GM23338 (cell line): ENCODE results near the gene ATXN7.

ENCODE experiments used
- EZH2 ChIP-seq: fragments of 200-600 bp; sonication (generic); IDR thresholded peaks from one replicate; pipeline ENCODE4 v1.8.0; 2017; ENCODE audit warnings: antibody characterized with exemption, mild to moderate bottlenecking, low read depth; ENCODE audit not compliant: unreplicated experiment
- REST ChIP-seq: IDR thresholded peaks from one replicate; pipeline ENCODE4 v1.6.1; 2018; ENCODE audit warnings: antibody characterized with exemption; ENCODE audit not compliant: unreplicated experiment
- ZNF114 ChIP-seq: fragments of 250-450 bp; sonication (Bioruptor Pico); IDR thresholded peaks from 2 replicates; pipeline ENCODE4 v1.5.0; 2020; ENCODE audit warnings: mild to moderate bottlenecking, moderate library complexity
- TF ChIP-seq, protein P1 (sequence below), 2 experiments: fragments of 200-600 bp in 1 of 2; sonication (generic) in 1 of 2; conservative IDR thresholded peaks; 2 replicates each; pipeline versions ENCODE4 v1.5.1 to v1.6.1; 2016 to 2017; ENCODE audit warnings: antibody characterized with exemption in 2 of 2, low read depth in 2 of 2, mild to moderate bottlenecking in 2 of 2, moderate library complexity in 1 of 2
- TF ChIP-seq, protein P2 (sequence below): fragments of 250-450 bp; sonication (Bioruptor Pico); IDR thresholded peaks from 2 replicates; pipeline ENCODE4 v1.5.0; 2020; ENCODE audit warnings: mild to moderate bottlenecking, moderate library complexity

GRCh38 chr3:63990204-63990603 lies 126.5 kb downstream of the ATXN7 start:
- TF ChIP-seq EZH2, result no peak
- TF ChIP-seq, protein P1, sequence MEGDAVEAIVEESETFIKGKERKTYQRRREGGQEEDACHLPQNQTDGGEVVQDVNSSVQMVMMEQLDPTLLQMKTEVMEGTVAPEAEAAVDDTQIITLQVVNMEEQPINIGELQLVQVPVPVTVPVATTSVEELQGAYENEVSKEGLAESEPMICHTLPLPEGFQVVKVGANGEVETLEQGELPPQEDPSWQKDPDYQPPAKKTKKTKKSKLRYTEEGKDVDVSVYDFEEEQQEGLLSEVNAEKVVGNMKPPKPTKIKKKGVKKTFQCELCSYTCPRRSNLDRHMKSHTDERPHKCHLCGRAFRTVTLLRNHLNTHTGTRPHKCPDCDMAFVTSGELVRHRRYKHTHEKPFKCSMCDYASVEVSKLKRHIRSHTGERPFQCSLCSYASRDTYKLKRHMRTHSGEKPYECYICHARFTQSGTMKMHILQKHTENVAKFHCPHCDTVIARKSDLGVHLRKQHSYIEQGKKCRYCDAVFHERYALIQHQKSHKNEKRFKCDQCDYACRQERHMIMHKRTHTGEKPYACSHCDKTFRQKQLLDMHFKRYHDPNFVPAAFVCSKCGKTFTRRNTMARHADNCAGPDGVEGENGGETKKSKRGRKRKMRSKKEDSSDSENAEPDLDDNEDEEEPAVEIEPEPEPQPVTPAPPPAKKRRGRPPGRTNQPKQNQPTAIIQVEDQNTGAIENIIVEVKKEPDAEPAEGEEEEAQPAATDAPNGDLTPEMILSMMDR (conservative IDR thresholded peaks at IDR 0.05; ENCODE audit: low read depth in 2 of 2), result no peak
- TF ChIP-seq, protein P2, sequence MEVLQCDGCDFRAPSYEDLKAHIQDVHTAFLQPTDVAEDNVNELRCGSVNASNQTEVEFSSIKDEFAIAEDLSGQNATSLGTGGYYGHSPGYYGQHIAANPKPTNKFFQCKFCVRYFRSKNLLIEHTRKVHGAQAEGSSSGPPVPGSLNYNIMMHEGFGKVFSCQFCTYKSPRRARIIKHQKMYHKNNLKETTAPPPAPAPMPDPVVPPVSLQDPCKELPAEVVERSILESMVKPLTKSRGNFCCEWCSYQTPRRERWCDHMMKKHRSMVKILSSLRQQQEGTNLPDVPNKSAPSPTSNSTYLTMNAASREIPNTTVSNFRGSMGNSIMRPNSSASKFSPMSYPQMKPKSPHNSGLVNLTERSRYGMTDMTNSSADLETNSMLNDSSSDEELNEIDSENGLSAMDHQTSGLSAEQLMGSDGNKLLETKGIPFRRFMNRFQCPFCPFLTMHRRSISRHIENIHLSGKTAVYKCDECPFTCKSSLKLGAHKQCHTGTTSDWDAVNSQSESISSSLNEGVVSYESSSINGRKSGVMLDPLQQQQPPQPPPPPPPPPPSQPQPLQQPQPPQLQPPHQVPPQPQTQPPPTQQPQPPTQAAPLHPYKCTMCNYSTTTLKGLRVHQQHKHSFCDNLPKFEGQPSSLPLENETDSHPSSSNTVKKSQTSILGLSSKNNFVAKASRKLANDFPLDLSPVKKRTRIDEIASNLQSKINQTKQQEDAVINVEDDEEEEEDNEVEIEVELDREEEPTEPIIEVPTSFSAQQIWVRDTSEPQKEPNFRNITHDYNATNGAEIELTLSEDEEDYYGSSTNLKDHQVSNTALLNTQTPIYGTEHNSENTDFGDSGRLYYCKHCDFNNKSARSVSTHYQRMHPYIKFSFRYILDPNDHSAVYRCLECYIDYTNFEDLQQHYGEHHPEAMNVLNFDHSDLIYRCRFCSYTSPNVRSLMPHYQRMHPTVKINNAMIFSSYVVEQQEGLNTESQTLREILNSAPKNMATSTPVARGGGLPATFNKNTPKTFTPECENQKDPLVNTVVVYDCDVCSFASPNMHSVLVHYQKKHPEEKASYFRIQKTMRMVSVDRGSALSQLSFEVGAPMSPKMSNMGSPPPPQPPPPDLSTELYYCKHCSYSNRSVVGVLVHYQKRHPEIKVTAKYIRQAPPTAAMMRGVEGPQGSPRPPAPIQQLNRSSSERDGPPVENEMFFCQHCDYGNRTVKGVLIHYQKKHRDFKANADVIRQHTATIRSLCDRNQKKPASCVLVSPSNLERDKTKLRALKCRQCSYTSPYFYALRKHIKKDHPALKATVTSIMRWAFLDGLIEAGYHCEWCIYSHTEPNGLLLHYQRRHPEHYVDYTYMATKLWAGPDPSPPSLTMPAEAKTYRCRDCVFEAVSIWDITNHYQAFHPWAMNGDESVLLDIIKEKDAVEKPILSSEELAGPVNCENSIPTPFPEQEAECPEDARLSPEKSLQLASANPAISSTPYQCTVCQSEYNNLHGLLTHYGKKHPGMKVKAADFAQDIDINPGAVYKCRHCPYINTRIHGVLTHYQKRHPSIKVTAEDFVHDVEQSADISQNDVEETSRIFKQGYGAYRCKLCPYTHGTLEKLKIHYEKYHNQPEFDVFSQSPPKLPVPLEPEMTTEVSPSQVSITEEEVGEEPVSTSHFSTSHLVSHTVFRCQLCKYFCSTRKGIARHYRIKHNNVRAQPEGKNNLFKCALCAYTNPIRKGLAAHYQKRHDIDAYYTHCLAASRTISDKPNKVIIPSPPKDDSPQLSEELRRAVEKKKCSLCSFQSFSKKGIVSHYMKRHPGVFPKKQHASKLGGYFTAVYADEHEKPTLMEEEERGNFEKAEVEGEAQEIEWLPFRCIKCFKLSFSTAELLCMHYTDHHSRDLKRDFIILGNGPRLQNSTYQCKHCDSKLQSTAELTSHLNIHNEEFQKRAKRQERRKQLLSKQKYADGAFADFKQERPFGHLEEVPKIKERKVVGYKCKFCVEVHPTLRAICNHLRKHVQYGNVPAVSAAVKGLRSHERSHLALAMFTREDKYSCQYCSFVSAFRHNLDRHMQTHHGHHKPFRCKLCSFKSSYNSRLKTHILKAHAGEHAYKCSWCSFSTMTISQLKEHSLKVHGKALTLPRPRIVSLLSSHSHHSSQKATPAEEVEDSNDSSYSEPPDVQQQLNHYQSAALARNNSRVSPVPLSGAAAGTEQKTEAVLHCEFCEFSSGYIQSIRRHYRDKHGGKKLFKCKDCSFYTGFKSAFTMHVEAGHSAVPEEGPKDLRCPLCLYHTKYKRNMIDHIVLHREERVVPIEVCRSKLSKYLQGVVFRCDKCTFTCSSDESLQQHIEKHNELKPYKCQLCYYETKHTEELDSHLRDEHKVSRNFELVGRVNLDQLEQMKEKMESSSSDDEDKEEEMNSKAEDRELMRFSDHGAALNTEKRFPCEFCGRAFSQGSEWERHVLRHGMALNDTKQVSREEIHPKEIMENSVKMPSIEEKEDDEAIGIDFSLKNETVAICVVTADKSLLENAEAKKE (CRISPR knock-in tag), result no peak
- no peak for TF ChIP-seq REST
- TF ChIP-seq ZNF114, result no peak
